ENCODE measurements around the gene PCYT1B. TPM values are rescaled to one million over a fixed set of nuclear protein-coding genes. Genes with fewer than 3 reads are reported as not detected.

The PCYT1B gene
- total RNA-seq, 1 experiment from 2014 or later: 20.7 TPM

GRCh38 chrX:24673424-24673823, 26.3 kb upstream of the PCYT1B start (continued):
- TF ChIP-seq TEAD4 (CRISPR knock-in tag; IDR thresholded peaks at IDR 0.05) (no peak), GRHL2 (CRISPR knock-in tag; IDR thresholded peaks at IDR 0.05; ENCODE audit: insufficient replicate concordance, severe bottlenecking) (no peak), HMGXB4 (CRISPR knock-in tag; IDR thresholded peaks at IDR 0.05) (no peak), JAZF1 (CRISPR knock-in tag; IDR thresholded peaks at IDR 0.05) (no peak), CREM (CRISPR knock-in tag; IDR thresholded peaks at IDR 0.05) (no peak), ZNF416 (CRISPR knock-in tag; IDR thresholded peaks at IDR 0.05) (no peak), ZNF425 (CRISPR knock-in tag; conservative IDR thresholded peaks at IDR 0.05) (no peak), NFYB (CRISPR knock-in tag; conservative IDR thresholded peaks at IDR 0.05; ENCODE audit: low read depth) (no peak), EMX1 (CRISPR knock-in tag; IDR thresholded peaks at IDR 0.05) (no peak), ZNF138 (CRISPR knock-in tag; conservative IDR thresholded peaks at IDR 0.05) (no peak)

- Mint-ChIP-seq H3K27ac (peak overlapping the region; percentile 34; the same call in 1 of the 2 replicates), H3K4me3 (no peak overlapping the region), H3K9me3 (no peaks in the 10 kb centered on the region), H3K4me1 (peaks cover 21% of the 10 kb centered on the region), H3K36me3 (no peaks in the 10 kb centered on the region), H3K27me3 (ENCODE audit: low read depth) (no peaks in the 10 kb centered on the region)
- no peak for DNase-seq (ENCODE audit: low spot score)
- POLR2A ChIA-PET: no interaction called here
- ATAC-seq: no peak
- CTCF ChIA-PET: interaction anchor here (0.7 to 1.1 kb wide), 2 partner anchors 17 to 386 kb away, joined by 3 read pairs; no protein-coding TSS in a partner anchor
- TF ChIP-seq ZMAT4 (CRISPR knock-in tag; IDR thresholded peaks at IDR 0.05) (no peak), TEAD1 (CRISPR knock-in tag; IDR thresholded peaks at IDR 0.05) (no peak), ATF2 (CRISPR knock-in tag; IDR thresholded peaks at IDR 0.05; ENCODE audit: borderline replicate concordance, low read depth) (no peak), PRDM15 (CRISPR knock-in tag; IDR thresholded peaks at IDR 0.05) (no peak), E2F4 (CRISPR knock-in tag; IDR thresholded peaks at IDR 0.05; ENCODE audit: borderline replicate concordance, low read depth) (no peak), KAT7 (CRISPR knock-in tag; IDR thresholded peaks at IDR 0.05; ENCODE audit: borderline replicate concordance) (no peak), NR3C1 (CRISPR knock-in tag; conservative IDR thresholded peaks at IDR 0.05; ENCODE audit: low read depth) (no peak), ZNF532 (CRISPR knock-in tag; IDR thresholded peaks at IDR 0.05; ENCODE audit: borderline replicate concordance) (no peak), IRF2 (CRISPR knock-in tag; IDR thresholded peaks at IDR 0.05; ENCODE audit: borderline replicate concordance, low read depth) (no peak), SMAD4 (CRISPR knock-in tag; IDR thresholded peaks at IDR 0.05) (no peak), ATF1 (CRISPR knock-in tag; IDR thresholded peaks at IDR 0.05) (no peak), ZNF121 (CRISPR knock-in tag; IDR thresholded peaks at IDR 0.05) (no peak)
Measured at GRCh38 chrX:24672701-24673190, 25.6 kb upstream of the PCYT1B start.

Measured in WTC11 (cell line).